OCI-LY7 (cell line): ENCODE data around the gene IGF2BP2. TPM values are rescaled to one million over a fixed set of nuclear protein-coding genes. Genes with fewer than 3 reads are reported as not detected.
"Not testable (repeated sequence)": the region's sequence is repeated elsewhere in the genome, so short reads cannot be mapped to it uniquely, and the experiment has no call there.

Experiments
- BruUV-seq: library from RNA; stranded (reverse); fragments of 400-500 nt; replicated peaks from 2 replicates; lab custom pipeline; 2021; lab: Mats Ljungman, UMichigan
- CTCF ChIA-PET: fragments of 300-600 bp; sonication (Branson Sonifier 250); formaldehyde crosslinking; loops from one replicate; lab custom pipeline; 2022; ENCODE audit warnings: antibody characterized with exemption; ENCODE audit not compliant: unreplicated experiment; lab: Charles Lee
- POLR2A ChIA-PET: fragments of 300-600 bp; sonication (Branson Sonifier 250); formaldehyde crosslinking; loops from one replicate; lab custom pipeline; 2022; ENCODE audit warnings: antibody characterized with exemption; lab: Charles Lee
- DNase-seq: peaks from one replicate; pipeline ENCODE4 v3.0.0-alpha.2; 2015; ENCODE audit warnings: low spot score
- H2AFZ ChIP-seq: fragments of 200-600 bp; sonication (generic), shearing (Covaris generic); 2 replicates; pipeline ENCODE4 v1.6.1; 2014; ENCODE audit warnings: mild to moderate bottlenecking, antibody characterized with exemption, low read length, moderate library complexity
- H3K27ac ChIP-seq: fragments of 200-600 bp; sonication (generic); 2 replicates; pipeline ENCODE4 v1.5.1; 2014; ENCODE audit warnings: mixed run types, low read depth, mild to moderate bottlenecking, moderate library complexity, low read length, inconsistent platforms; ENCODE audit not compliant: poor library complexity, severe bottlenecking
- H3K36me3 ChIP-seq: fragments of 200-600 bp; sonication (generic); 2 replicates; pipeline ENCODE4 v1.6.1; 2014; ENCODE audit warnings: mild to moderate bottlenecking, antibody characterized with exemption, low read length, moderate library complexity, mixed read lengths; ENCODE audit not compliant: insufficient read depth
- H3K4me1 ChIP-seq: fragments of 200-600 bp; sonication (generic); 2 replicates; pipeline ENCODE4 v1.5.1; 2014; ENCODE audit warnings: mild to moderate bottlenecking, low read length; ENCODE audit not compliant: insufficient read depth, poor library complexity, severe bottlenecking
- H3K4me2 ChIP-seq: fragments of 200-600 bp; sonication (generic); 2 replicates; pipeline ENCODE4 v1.6.1; 2014; ENCODE audit warnings: mild to moderate bottlenecking, low read length
- H3K4me3 ChIP-seq: fragments of 200-600 bp; sonication (generic); 2 replicates; pipeline ENCODE4 v1.5.1; 2014; ENCODE audit warnings: mild to moderate bottlenecking, low read depth, low read length; ENCODE audit not compliant: poor library complexity, severe bottlenecking
- H3K79me2 ChIP-seq: fragments of 200-600 bp; sonication (generic); 2 replicates; pipeline ENCODE4 v1.6.1; 2016; ENCODE audit warnings: low read depth, mild to moderate bottlenecking, low read length, moderate library complexity, mixed read lengths; ENCODE audit not compliant: insufficient read depth
- H3K9me2 ChIP-seq: fragments of 200-600 bp; sonication (generic); 2 replicates; pipeline ENCODE4 v1.6.1; 2016; ENCODE audit warnings: mild to moderate bottlenecking, low read length, mixed read lengths; ENCODE audit not compliant: insufficient read depth
- H3K9me3 ChIP-seq: fragments of 200-600 bp; sonication (generic); 2 replicates; pipeline ENCODE4 v1.6.1; 2014; ENCODE audit warnings: mild to moderate bottlenecking, mixed run types, low read length, mixed read lengths
- H4K20me1 ChIP-seq: fragments of 200-600 bp; sonication (generic); 2 replicates; pipeline ENCODE4 v1.6.1; 2014; ENCODE audit warnings: mild to moderate bottlenecking, antibody characterized with exemption, low read length, moderate library complexity, mixed read lengths; ENCODE audit not compliant: insufficient read depth
- EZH2phosphoT487 ChIP-seq: fragments of 200-600 bp; sonication (generic); IDR thresholded peaks from 2 replicates; pipeline ENCODE4 v1.6.1; 2018; ENCODE audit warnings: low read depth, borderline replicate concordance, mild to moderate bottlenecking, mixed run types, antibody characterized with exemption, low read length, moderate library complexity, mixed read lengths
- intact Hi-C: fragments of 100-400 bp; cut with micrococcal nuclease; formaldehyde crosslinking; loops from one replicate; pipeline ENCODE4 v1.10.0; 2022; ENCODE audit not compliant: unreplicated experiment
- total RNA-seq, 2 experiments: library from RNA; depleted of rRNA in 1 of 2; stranded (reverse); fragments of >200 nt in 1 of 2; shearing (Covaris generic) in 1 of 2; gene quantifications; 2 replicates each; pipeline ENCODE4 v1.2.3, GENCODE V29; 2014 to 2022
- TF ChIP-seq, protein P1 (sequence below): fragments of 200-600 bp; sonication (generic); conservative IDR thresholded peaks from 2 replicates; pipeline ENCODE4 v1.5.1; 2014; ENCODE audit warnings: mild to moderate bottlenecking, antibody characterized with exemption, low read length, moderate library complexity, mixed read lengths

Gene IGF2BP2
- total RNA-seq, 2 experiments from 2014 or later: not detected

DNA sequence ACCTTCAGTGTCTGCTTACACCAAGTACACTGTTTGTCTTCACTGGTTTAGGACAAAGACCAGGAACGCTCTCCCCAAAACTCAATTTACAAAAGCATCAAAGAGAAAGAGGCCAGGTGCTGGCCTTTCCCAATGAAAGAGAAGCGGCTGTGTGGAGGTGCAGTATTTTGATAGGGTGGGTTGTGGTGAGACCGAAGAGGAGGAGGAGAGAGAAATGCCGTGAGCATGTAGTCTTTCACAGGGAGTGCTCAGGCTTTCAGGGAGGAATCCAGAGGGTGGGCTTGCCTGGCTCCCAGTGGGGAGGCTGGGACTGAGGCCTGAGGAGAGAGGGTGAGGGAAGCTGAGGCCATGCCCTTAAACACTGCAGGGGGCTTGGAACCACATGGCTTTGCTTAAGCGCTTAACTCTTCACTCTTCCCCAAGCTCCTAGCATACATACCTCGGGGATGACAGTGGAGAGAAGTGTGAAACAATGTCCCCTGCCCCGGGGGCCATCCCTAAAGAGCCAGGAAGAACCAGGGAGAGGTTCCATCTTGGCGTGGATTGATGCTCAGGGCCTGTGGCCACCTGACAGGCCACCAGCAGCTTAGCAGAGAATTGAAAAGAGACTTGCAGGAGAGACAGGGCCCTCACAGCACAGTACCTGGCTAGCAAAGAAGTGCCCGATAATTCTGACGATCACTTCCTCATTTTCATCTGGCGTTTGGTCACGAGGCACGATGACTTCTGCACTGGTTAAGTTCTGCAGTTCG, 178.3 kb downstream of the IGF2BP2 start:
- ChIA-PET POLR2A (no interaction called here), CTCF (no interaction called here)
- Histone ChIP-seq H3K27ac (no peak overlapping the region), H3K9me3 (no peaks in the 10 kb centered on the region), H2AFZ (no peak overlapping the region), H4K20me1 (no peaks in the 10 kb centered on the region), H3K4me3 (no peak overlapping the region), H3K9me2 (no peaks in the 10 kb centered on the region), H3K36me3 (no peaks in the 10 kb centered on the region), H3K79me2 (no peaks in the 10 kb centered on the region), H3K4me2 (no peak overlapping the region), H3K4me1 (no peaks in the 10 kb centered on the region)
- no peak for DNase-seq
- intact Hi-C loops: no loop called here
- TF ChIP-seq, protein P1, sequence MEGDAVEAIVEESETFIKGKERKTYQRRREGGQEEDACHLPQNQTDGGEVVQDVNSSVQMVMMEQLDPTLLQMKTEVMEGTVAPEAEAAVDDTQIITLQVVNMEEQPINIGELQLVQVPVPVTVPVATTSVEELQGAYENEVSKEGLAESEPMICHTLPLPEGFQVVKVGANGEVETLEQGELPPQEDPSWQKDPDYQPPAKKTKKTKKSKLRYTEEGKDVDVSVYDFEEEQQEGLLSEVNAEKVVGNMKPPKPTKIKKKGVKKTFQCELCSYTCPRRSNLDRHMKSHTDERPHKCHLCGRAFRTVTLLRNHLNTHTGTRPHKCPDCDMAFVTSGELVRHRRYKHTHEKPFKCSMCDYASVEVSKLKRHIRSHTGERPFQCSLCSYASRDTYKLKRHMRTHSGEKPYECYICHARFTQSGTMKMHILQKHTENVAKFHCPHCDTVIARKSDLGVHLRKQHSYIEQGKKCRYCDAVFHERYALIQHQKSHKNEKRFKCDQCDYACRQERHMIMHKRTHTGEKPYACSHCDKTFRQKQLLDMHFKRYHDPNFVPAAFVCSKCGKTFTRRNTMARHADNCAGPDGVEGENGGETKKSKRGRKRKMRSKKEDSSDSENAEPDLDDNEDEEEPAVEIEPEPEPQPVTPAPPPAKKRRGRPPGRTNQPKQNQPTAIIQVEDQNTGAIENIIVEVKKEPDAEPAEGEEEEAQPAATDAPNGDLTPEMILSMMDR: no peak
- TF ChIP-seq EZH2phosphoT487: no peak
- BruUV-seq: no TSS peak

DNA sequence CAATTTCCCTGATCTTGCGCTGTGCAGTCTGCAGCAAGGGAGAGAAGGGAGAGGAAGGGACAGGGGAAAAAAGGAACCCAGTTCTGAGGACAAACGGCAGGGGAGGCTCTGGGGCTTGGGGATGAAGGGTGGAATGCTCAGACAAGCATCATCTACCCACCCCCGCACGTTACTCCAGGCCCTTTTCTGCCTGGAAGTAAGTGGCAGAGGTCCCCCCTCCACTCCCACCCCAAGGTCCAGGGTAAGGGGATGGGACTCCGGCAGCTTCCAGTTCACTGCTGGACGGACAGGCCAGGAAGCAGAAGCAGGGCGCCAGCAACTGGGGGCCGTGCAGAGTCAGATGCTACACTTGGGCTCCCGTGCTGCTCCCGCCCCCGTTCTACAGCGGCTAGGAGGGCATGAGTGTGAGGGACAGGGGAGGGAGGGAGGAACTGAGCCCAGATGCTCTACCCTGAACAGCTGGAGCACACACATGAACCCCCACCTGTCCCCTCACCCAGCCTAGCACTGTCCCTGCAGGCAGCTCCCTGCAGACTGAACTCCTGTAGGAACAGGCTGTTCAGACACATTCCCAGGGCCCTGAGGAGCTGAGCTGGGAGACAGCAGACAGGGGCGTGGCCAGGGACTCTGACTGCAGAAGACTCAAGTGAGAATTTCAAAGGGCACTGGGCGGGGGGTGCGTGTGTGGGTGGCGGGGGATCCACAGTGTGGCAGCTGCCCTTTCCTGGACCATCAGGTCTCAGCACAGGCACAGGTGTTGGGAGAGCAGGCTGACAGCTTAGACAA, 179.1 kb downstream of the IGF2BP2 start:
- Histone ChIP-seq H3K4me3 (no peak overlapping the region), H3K36me3 (no peaks in the 10 kb centered on the region), H3K9me3 (no peaks in the 10 kb centered on the region), H3K79me2 (no peaks in the 10 kb centered on the region), H3K27ac (no peak overlapping the region), H3K4me2 (no peak overlapping the region), H3K4me1 (no peaks in the 10 kb centered on the region), H4K20me1 (no peaks in the 10 kb centered on the region), H2AFZ (no peak overlapping the region), H3K9me2 (no peaks in the 10 kb centered on the region)
- TF ChIP-seq, protein P1: no peak
- TF ChIP-seq EZH2phosphoT487: no peak
- POLR2A ChIA-PET: no interaction called here
- no TSS peak for BruUV-seq
- no peak for DNase-seq
- CTCF ChIA-PET: no interaction called here
- intact Hi-C loops: no loop called here

DNA sequence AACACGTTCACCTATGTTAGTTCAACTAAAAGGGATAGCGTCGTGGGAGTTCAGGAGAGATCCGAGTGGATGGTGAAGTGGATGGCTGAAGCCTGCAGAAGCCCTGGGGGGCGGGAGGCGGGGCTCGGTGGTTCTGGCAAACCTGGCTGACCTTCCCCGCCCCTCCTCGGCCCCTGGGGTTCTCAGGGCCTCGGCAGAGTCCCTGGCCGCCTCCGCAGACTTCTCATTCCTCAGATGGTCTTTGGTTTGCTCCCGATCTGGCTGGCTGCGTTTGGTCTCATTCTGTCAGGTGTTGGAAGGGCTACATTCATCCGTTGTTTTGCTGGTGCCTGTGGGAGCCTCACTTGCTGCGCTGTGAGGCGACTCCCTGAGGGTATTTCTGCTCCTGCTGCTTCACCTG, 179.7 kb downstream of the IGF2BP2 start:
- H3K9me2 ChIP-seq, H3K27ac ChIP-seq, H3K9me3 ChIP-seq, H2AFZ ChIP-seq, H3K36me3 ChIP-seq, H4K20me1 ChIP-seq, intact Hi-C loops, DNase-seq, H3K79me2 ChIP-seq, POLR2A ChIA-PET, BruUV-seq, H3K4me2 ChIP-seq, H3K4me3 ChIP-seq, H3K4me1 ChIP-seq, CTCF ChIA-PET: not testable (repeated sequence)
